Right forelimb (tissue), 1 donor: ENCODE data around the gene IGFBP1.
"Not testable (repeated sequence)": the region's sequence is repeated elsewhere in the genome, so short reads cannot be mapped to it uniquely, and the experiment has no call there.

Experiments
- DNase-seq: peaks from one replicate; pipeline ENCODE4 v3.0.0-alpha.2; 2018

Gene IGFBP1

GRCh38 chr7:45888185-45888992 is at the start of gene IGFBP1:
IGFBP1 (plus strand) TSS chr7:45888488; CDS start chr7:45888653, 165 bp downstream.
- peak; percentile 66 for DNase-seq

- not testable (repeated sequence) for DNase-seq
Observed at GRCh38 chr7:45838852-45839251, 49.4 kb upstream of the IGFBP1 start.

GRCh38 chr7:45841926-45842717 is 46.2 kb upstream of the IGFBP1 start:
- DNase-seq, result not testable (repeated sequence)

- not testable (repeated sequence) for DNase-seq
Observed at GRCh38 chr7:45846536-45846935, 41.8 kb upstream of the IGFBP1 start.

- DNase-seq, result not testable (repeated sequence)
Observed at GRCh38 chr7:45848734-45849133, 39.6 kb upstream of the IGFBP1 start.

GRCh38 chr7:45852984-45853383 is 35.3 kb upstream of the IGFBP1 start:
- DNase-seq, result not testable (repeated sequence)

- not testable (repeated sequence) for DNase-seq
Observed at GRCh38 chr7:45853491-45853890, 34.8 kb upstream of the IGFBP1 start.

GRCh38 chr7:45855680-45856079 is 32.6 kb upstream of the IGFBP1 start:
- not testable (repeated sequence) for DNase-seq

- DNase-seq, result not testable (repeated sequence)
Observed at GRCh38 chr7:45856888-45857287, 31.4 kb upstream of the IGFBP1 start.

GRCh38 chr7:45863715-45864114 is 24.6 kb upstream of the IGFBP1 start:
- DNase-seq, result no peak

- no peak for DNase-seq
Observed at GRCh38 chr7:45865594-45866410, 22.5 kb upstream of the IGFBP1 start.

- DNase-seq, result no peak
Observed at GRCh38 chr7:45867471-45867870, 20.8 kb upstream of the IGFBP1 start.

GRCh38 chr7:45869426-45869825 is 18.9 kb upstream of the IGFBP1 start:
- DNase-seq, result no peak

- DNase-seq, result no peak
Observed at GRCh38 chr7:45872116-45873034, 15.9 kb upstream of the IGFBP1 start.

- no peak for DNase-seq
Observed at GRCh38 chr7:45873035-45873354, 15.3 kb upstream of the IGFBP1 start, which contains the start of gene CCDC201. CCDC201 (minus strand) TSS chr7:45873082; CDS start chr7:45873007, 75 bp downstream.

- DNase-seq, result no peak
Observed at GRCh38 chr7:45873355-45873754, 14.9 kb upstream of the IGFBP1 start.

GRCh38 chr7:45874408-45875131 is 13.7 kb upstream of the IGFBP1 start:
- DNase-seq, result no peak

- DNase-seq, result no peak
Observed at GRCh38 chr7:45876519-45876918, 11.8 kb upstream of the IGFBP1 start.

- no peak for DNase-seq
Observed at GRCh38 chr7:45878457-45879144, 9.7 kb upstream of the IGFBP1 start.

- no peak for DNase-seq
Observed at GRCh38 chr7:45880433-45880860, 7.8 kb upstream of the IGFBP1 start.
